ENCODE results near the gene PCSK7. TPM values are rescaled to one million over a fixed set of nuclear protein-coding genes. Genes with fewer than 3 reads are reported as not detected.

The PCSK7 gene
- total and polyA plus RNA-seq, 2 of the 8 experiments (the other 6 are each of a cell fraction or from before 2014, with no cell fraction given) = 23.4 to 38.5 TPM

GRCh38 chr11:117195258-117195657, 36.6 kb downstream of the PCSK7 start:
- H3K9me3 ChIP-seq (ENCODE audit: insufficient read depth in 2 of 2, low read depth in 1 of 2, low read length in 1 of 2) = no peaks in the 10 kb centered on the region
- H2BK15ac ChIP-seq (ENCODE audit: low read length) = no peak overlapping the region
- ChIA-PET CTCF (ENCODE audit: partially characterized antibody) (interaction anchor here (1.8 to 18.7 kb wide), 4 partner anchors 8 to 27 kb away, joined by 6 to 449 read pairs (median 129); partner anchors contain the start of genes PCSK7, RNF214 and SIDT2), POLR2A (ENCODE audit: partially characterized antibody) (interaction anchor here (1.4 to 3.0 kb wide), 6 partner anchors 8 to 31 kb away, joined by 3 to 11 read pairs (median 6); no protein-coding TSS in a partner anchor)
- H4K5ac ChIP-seq (ENCODE audit: insufficient read length, low read depth, low read length) = no peak overlapping the region
- no peak overlapping the region for H3K14ac ChIP-seq (ENCODE audit: insufficient read length)
- H3K79me1 ChIP-seq (ENCODE audit: low read depth, low read length) = no peaks in the 10 kb centered on the region
- no peaks in the 10 kb centered on the region for H3K27me3 ChIP-seq (replicated peaks in 1 of 4; ENCODE audit: control insufficient read depth in 3 of 4, extremely low read depth in 1 of 4, insufficient read depth in 3 of 4, low read length in 3 of 4)
- peaks cover 0 to 3% of the 10 kb centered on the region in 2 experiments; a peak in 1 of 4 replicates for H3K79me2 ChIP-seq (ENCODE audit: control insufficient read depth in 1 of 2, insufficient read depth in 2 of 2, low read length in 2 of 2)
- 0 out of 2 replicates have a peak overlapping the region, but pooled peaks have one; percentile 3 for H4K8ac ChIP-seq (ENCODE audit: extremely low read depth, insufficient read depth, low read length)
- WGBS, 2 experiments (ENCODE audit: extremely low coverage in 1 of 2, insufficient coverage in 1 of 2, insufficient read length in 1 of 2, insufficient replicate concordance in 2 of 2, low coverage in 1 of 2, low lambda C conversion rate in 2 of 2, missing lambda C conversion rate in 1 of 2) = 90% methylated on average over 3 of the region's 4 CpGs; no CpG with 5 or more reads in 1 of the 2 experiments
- no peak overlapping the region for H2BK120ac ChIP-seq (replicated peaks; ENCODE audit: low read depth, low read length)
- H3K56ac ChIP-seq (replicated peaks; ENCODE audit: insufficient read length, low read depth, low read length) = no peak overlapping the region
- H2AFZ ChIP-seq (ENCODE audit: low read length) = no peak overlapping the region
- H2AK5ac ChIP-seq (ENCODE audit: low read depth, low read length) = no peak overlapping the region
- peaks cover 2% of the 10 kb centered on the region in 2 experiments for H4K20me1 ChIP-seq (replicated peaks in 1 of 2; ENCODE audit: control insufficient read depth in 1 of 2, insufficient read depth in 2 of 2, low read length in 2 of 2)
- no peak overlapping the region for H4K91ac ChIP-seq (replicated peaks; ENCODE audit: insufficient read length, low read length)
- no peak overlapping the region for H3K27ac ChIP-seq (ENCODE audit: low read depth, low read length)
- H3K4me3 ChIP-seq (ENCODE audit: extremely low read depth in 1 of 4, insufficient read depth in 2 of 4, low read depth in 3 of 4, low read length in 4 of 4) = no peak overlapping the region
- H2BK12ac ChIP-seq (ENCODE audit: low read depth, low read length) = no peak overlapping the region
- H3K23me2 ChIP-seq (ENCODE audit: low read depth, low read length) = peaks cover 6% of the 10 kb centered on the region; the same call in 1 of the 2 replicates
- peaks cover 7 to 20% (median 19%) of the 10 kb centered on the region in 4 experiments for H3K4me1 ChIP-seq (replicated peaks in 1 of 4; ENCODE audit: control insufficient read depth in 3 of 4, insufficient read depth in 4 of 4, low read length in 3 of 4)
- no peak for DNase-seq (ENCODE audit: low read depth in 1 of 2, low spot score in 2 of 2)
- peaks cover 0 to 4% (median 0%) of the 10 kb centered on the region in 4 experiments; a peak in 1 of 8 replicates for H3K36me3 ChIP-seq (ENCODE audit: control insufficient read depth in 2 of 4, insufficient read depth in 4 of 4, low read length in 3 of 4)
- H3K9ac ChIP-seq (replicated peaks in 1 of 4; ENCODE audit: extremely low read depth in 1 of 4, low read depth in 3 of 4, low read length in 3 of 4) = no peak overlapping the region
- no peak for FAIRE-seq
- no peak overlapping the region for H3K18ac ChIP-seq (ENCODE audit: extremely low read depth, low read length)
- no peak overlapping the region for H3K23ac ChIP-seq (ENCODE audit: insufficient read length)
- H2BK20ac ChIP-seq (ENCODE audit: low read length) = no peak overlapping the region; the same call in 1 of the 2 replicates
- no peak overlapping the region for H3K4me2 ChIP-seq (ENCODE audit: insufficient read depth in 1 of 2, low read depth in 2 of 2, low read length in 2 of 2)
- H3K4ac ChIP-seq (replicated peaks; ENCODE audit: insufficient read length, low read depth, low read length) = no peak overlapping the region
- H2BK5ac ChIP-seq (ENCODE audit: low read depth, low read length) = no peak overlapping the region
- TF ChIP-seq E2F6 (IDR thresholded peaks at IDR 0.05) = no peak
- no peak for TF ChIP-seq SP2 (IDR thresholded peaks at IDR 0.05; ENCODE audit: low read length)
- no peak for TF ChIP-seq BRCA1 (IDR thresholded peaks at IDR 0.05; ENCODE audit: low read depth, low read length)
- TF ChIP-seq HDAC2 (IDR thresholded peaks at IDR 0.05; ENCODE audit: borderline replicate concordance in 1 of 2, low read depth in 2 of 2, low read length in 2 of 2) = no peak
- TF ChIP-seq TAF7 (optimal IDR thresholded peaks at IDR 0.05; ENCODE audit: borderline replicate concordance, low read depth, low read length) = no peak
- TF ChIP-seq NRF1 (IDR thresholded peaks at IDR 0.05; ENCODE audit: low read depth, low read length) = no peak
- no peak for TF ChIP-seq GABPA (IDR thresholded peaks at IDR 0.05; ENCODE audit: borderline replicate concordance, insufficient read depth, low read length)
- TF ChIP-seq CTCF (IDR thresholded peaks at IDR 0.05; ENCODE audit: control extremely low read depth in 1 of 3, insufficient read depth in 1 of 3, low read depth in 1 of 3, low read length in 3 of 3) = no peak
- TF ChIP-seq TAF1 (IDR thresholded peaks at IDR 0.05; ENCODE audit: low read depth, low read length) = no peak

All from H1 (cell line).